Inferior parietal cortex (tissue), 1 donor: Measurements from ENCODE around the gene LRRC43.

Experiments used
- DNase-seq: peaks from one replicate; pipeline ENCODE4 v3.0.0-alpha.2; 2016; ENCODE audit errors: extremely low spot score

Gene LRRC43

DNA sequence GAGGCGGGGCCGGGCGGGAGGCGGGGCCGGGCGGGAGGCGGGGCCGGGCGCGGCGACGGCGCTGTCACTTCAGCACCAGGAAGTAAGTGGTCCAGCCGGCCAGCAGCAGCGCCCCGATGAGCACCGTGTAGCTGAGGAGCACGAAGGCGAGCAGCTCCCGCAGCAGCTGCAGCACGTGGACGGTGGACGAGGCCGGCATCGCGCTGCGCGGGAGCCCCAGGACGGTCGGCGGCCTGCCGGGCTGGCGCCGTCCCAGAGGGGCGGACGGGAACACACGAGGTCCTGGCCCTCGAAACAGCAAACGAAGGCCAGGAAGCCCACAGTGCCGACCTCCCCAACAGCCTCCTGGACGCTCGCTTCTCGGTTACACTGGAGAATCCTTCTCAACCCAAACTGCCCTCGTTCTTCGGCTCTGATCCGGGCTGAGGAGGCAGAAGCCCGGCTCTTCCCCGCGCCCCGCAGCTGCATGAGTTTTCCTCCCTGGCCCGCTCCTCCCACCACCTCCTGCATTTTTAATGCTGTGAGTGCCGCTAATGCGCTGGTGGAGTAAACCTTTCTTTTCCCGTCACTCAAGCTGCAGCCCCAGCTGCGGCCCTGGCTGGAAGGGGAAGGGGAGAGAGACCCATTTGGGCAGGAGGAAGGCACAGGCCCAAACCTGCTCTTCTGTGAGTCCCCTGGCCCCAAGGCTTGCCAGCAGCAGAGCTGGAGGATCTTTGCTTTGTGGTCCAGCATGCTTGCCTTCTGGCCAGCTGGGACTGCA is 43.6 kb downstream of the LRRC43 start:
- DNase-seq = no peak

DNA sequence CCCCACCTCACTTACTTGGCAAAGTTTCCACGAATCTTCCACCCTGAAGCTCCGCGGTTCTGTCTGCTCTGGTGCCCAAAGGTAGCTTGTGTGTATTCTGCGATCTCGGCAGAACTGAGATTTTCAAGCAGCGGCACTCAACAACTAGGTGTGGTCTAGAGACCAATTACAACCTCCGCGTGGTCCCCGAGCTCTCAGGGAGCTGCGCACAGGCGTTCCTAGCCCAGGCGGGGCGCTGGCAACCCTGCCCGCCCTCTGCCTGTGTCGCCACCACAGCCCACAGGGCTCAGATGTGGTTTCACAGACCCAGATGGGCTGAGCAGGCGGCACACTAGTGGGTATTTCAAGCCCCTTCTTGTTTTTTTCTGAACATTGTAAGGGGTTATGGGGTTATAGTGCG is 44.4 kb downstream of the LRRC43 start:
- DNase-seq = no peak

DNA sequence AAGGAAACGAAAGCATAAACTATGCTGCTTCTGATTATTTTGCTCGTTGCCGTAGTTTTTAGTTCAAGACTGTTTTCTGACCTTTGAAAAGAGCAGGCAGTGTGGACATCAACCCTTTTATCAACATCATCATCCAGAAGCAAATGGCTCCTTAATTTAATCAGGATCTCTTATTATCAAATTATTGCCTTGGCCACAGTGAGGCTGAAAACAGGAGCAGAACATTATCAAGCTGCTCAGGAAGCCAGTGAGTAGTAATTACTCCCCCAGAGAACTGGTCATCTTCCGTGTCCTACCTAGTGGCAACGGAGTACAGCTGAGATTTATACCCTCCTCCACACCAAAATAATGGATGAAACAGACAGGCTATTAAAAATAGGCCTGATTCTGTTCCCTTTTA is 45.2 kb downstream of the LRRC43 start:
- no peak for DNase-seq

GRCh38 chr12:122230798-122231197 is 47.9 kb downstream of the LRRC43 start:
- no peak for DNase-seq

DNA sequence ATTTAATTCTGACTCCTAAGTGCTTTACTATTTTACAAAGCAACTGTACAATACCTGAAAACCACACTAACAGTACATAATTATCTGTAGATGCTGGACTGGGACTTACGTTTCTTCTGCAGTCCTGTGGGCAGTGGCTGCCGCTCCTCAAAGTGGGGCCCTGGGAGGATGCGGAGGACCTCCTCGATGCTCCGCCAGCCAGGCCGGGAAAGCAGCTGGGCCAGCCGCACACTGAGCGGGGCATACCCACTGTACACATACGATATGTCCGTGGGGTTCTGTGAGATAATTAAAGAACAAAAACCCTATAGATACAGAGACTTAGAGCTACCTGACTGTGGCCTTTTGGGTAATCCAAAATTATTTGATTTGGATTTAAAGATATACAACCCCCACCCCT is 49.8 kb downstream of the LRRC43 start:
- DNase-seq = no peak

- no peak for DNase-seq
Observed at GRCh38 chr12:122235741-122236140, 52.8 kb downstream of the LRRC43 start.

- no peak for DNase-seq
Observed at GRCh38 chr12:122238861-122239260, 55.9 kb downstream of the LRRC43 start.

DNA sequence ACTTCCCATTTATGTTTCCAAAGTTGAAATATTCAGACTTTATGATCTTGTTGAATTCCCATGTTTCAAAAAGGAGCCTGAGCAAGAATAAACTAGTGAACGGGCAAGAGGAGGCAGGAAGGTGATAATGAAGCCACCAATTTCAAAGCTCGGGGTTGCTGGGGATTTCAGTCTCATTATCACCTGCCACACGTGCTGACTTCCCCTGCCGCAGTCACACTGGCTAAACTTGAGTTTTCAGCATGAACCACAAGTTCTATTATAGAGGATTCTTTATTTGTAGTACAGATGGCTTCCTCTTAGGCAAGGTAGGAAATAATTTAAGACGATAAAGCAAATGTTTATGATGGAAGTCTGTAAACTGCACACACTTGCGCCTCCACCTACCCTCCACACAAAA is 61.0 kb downstream of the LRRC43 start:
- no peak for DNase-seq

GRCh38 chr12:122244565-122245371 is 61.8 kb downstream of the LRRC43 start:
- DNase-seq = no peak

- DNase-seq = no peak
Observed at GRCh38 chr12:122245553-122245952, 62.6 kb downstream of the LRRC43 start.

DNA sequence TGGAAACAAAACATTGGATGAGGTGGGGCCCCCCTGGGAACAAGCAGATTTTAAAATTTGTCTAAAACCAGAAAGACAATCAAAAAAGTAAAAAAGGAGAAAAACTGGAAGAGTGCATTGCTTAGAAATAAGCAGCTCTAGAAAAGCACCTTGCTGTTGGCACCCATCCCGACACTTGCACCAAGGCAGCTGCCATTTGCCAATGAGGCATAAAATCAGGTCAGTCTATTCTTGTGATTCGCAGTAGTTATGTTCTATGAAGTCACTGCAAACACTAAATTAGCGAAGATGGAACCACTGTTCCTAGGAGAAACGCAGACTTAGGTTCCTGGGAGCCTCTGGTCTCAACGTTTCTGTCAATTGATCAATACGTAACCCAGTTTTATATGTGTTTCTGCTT is 67.1 kb downstream of the LRRC43 start:
- no peak for DNase-seq

DNA sequence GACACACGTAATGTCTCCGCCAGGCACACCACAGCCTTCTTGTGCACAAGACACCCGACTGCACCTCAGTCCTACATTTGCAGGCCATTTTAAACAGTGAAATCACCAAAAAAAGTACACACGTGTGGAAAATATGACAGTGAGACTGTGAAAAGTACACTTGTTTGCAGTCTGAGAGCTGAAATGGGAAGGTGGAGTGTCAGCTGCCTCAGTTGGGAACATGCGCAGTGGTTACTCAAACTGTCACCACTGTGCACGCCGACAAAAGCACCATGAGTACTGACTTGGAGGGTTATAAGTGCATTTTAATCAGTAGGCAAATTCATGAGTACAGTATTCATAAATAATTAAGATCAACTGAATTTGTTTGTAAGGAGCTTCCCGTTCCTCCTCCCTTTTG is 67.6 kb downstream of the LRRC43 start:
- no peak for DNase-seq
